NB4 (cell line): Measurements from ENCODE around the gene MYOF.
"Not testable (repeated sequence)": the region's sequence is repeated elsewhere in the genome, so short reads cannot be mapped to it uniquely, and the experiment has no call there.

Experiments
- DNase-seq: peaks from one replicate; pipeline ENCODE4 v3.0.0; 2010; ENCODE audit warnings: low read depth
- H3K4me3 ChIP-seq: one replicate; pipeline ENCODE4 v1.5.1; 2011; ENCODE audit warnings: mild to moderate bottlenecking, low read depth, low read length, moderate library complexity
- MYC ChIP-seq: IDR thresholded peaks from 2 replicates; pipeline ENCODE4 v1.6.1; 2011; ENCODE audit warnings: low read depth, low read length
- POLR2A ChIP-seq: IDR thresholded peaks from 2 replicates; pipeline ENCODE4 v1.6.1; 2011; ENCODE audit warnings: mild to moderate bottlenecking; ENCODE audit not compliant: insufficient read length; ENCODE audit errors: extremely low read depth
- TF ChIP-seq, protein P1 (sequence below): IDR thresholded peaks from one replicate; pipeline ENCODE4 v1.5.1; 2012; ENCODE audit warnings: low read depth, low read length
- TF ChIP-seq, protein P2 (sequence below): IDR thresholded peaks from 2 replicates; pipeline ENCODE4 v1.6.1; 2011; ENCODE audit warnings: low read depth, low read length

The MYOF gene

DNA sequence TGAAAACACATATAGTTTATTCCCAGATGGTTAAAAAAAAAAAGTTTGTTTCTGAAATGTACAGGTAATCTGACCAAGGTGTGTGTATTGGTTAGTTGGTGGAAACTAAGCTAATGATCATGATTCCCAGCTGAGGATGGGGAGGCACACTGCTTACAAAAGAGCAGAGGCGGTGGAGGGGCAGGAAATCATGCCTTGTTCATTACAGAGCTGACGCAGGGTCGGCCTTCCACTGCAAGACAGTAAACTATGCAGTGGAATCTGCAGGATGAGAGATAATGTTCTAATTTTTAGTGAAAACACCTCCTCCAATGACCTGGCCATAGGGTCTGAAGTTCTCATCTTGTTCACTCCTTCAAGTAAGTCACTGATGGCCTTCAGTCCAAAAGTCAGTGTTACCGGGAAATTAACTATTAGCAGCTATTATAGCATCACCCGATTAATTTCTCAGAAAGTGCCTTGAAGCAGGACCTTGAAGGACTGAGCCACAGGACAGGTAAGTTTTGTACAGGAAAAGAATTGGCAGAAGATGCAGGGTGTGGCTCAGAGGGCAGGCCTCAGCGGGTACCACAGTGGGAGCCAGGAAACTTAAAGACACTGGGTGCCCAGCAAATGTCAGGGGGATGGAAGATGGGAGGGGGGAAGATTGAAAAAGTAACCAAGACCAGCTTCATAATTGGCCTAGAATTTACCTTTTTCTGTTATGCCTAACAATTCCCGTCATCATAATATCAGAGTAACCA, 36.0 kb downstream of the MYOF start:
- no peak overlapping the region for H3K4me3 ChIP-seq
- TF ChIP-seq, protein P1, sequence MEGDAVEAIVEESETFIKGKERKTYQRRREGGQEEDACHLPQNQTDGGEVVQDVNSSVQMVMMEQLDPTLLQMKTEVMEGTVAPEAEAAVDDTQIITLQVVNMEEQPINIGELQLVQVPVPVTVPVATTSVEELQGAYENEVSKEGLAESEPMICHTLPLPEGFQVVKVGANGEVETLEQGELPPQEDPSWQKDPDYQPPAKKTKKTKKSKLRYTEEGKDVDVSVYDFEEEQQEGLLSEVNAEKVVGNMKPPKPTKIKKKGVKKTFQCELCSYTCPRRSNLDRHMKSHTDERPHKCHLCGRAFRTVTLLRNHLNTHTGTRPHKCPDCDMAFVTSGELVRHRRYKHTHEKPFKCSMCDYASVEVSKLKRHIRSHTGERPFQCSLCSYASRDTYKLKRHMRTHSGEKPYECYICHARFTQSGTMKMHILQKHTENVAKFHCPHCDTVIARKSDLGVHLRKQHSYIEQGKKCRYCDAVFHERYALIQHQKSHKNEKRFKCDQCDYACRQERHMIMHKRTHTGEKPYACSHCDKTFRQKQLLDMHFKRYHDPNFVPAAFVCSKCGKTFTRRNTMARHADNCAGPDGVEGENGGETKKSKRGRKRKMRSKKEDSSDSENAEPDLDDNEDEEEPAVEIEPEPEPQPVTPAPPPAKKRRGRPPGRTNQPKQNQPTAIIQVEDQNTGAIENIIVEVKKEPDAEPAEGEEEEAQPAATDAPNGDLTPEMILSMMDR, result no peak
- TF ChIP-seq POLR2A (no peak), MYC (no peak)
- TF ChIP-seq, protein P2, sequence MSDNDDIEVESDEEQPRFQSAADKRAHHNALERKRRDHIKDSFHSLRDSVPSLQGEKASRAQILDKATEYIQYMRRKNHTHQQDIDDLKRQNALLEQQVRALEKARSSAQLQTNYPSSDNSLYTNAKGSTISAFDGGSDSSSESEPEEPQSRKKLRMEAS, result no peak

DNA sequence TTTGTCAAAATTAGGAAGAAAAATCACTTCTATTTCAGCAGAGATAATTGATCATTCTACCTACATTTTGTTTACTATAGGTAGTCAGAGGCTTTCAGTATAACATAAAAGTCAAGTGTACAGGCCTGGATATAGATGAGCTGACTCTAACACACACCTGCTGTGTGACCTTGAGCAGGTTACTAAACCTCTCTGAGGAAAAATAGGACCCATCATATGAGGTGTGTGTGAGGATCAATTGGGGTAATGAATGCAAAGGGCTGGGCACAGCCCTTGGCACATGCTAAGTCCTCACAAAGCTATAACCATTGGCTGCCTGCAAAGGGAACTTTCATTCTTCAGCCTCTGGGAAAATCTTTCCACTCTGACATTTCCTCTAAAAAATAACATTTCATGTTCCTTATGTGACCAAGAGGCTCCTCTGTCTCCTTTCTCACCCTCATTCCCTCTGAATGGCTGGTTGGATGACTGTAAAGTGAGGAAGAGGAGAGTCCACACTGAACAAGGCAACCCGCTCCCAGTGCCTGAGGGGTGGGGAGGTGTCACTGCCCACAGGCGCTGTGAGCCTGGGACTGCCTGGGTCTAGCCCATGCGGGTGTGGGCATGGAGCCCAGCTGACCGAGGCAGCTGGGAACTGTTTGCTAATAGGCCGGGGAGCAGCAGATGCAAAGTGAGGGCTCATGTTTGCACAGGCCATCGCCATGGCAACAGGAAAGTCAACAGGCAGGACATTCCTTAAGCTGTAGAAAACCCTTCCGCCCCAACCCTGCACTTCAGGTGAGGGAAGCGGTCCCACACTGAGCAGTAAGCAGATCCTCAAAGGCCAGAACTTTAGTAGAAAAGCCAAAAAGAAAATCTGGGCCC, 36.8 kb downstream of the MYOF start:
- H3K4me3 ChIP-seq, result no peak overlapping the region
- no peak for DNase-seq
- TF ChIP-seq, protein P2, result no peak
- TF ChIP-seq, protein P1, result no peak
- TF ChIP-seq POLR2A, result no peak

More for the DNA sequence above, 36.0 kb downstream of the MYOF start:
- DNase-seq, result no peak

DNA sequence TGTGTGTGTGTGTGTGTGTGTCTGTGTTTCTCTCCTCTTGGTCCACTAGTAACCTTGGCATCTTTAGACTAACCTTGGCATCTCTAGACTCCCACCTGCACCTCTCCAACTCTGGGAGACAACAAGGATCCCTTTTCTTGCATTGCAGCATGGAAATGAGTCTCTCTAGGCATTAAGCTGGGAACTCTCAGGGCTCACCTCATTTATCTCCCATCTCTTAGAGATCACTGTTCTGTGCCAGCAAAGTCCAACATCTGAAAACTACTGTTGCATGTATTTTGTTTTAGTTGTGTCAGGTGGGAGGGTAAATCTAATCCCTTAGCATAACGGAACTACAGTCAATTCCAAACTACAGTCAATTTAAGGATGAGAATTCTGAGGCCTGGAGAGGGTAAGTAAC, 38.7 kb downstream of the MYOF start:
- TF ChIP-seq POLR2A, result no peak
- TF ChIP-seq, protein P1, result no peak
- TF ChIP-seq, protein P2, result no peak
- no peak for TF ChIP-seq MYC
- no peak overlapping the region for H3K4me3 ChIP-seq
- DNase-seq, result no peak

DNA sequence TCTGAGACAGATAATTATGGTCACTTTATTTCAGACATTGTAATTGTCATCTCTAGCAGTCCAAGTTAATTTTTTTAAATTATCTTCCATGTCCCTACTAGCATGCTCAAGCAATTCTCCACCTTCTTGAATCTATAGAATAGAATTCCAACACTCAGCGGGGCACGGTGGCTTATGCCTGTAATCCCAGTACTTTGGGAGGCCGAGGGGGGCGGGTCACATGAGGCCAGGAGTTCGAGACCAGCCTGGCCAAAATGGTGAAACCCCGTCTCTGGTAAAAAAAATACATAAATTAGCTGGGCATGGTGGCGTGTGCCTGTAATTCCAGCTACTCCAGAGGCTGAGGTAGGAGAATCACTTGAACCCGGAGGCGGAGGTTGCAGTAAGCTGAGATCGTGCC, 39.4 kb downstream of the MYOF start:
- DNase-seq, result not testable (repeated sequence)

DNA sequence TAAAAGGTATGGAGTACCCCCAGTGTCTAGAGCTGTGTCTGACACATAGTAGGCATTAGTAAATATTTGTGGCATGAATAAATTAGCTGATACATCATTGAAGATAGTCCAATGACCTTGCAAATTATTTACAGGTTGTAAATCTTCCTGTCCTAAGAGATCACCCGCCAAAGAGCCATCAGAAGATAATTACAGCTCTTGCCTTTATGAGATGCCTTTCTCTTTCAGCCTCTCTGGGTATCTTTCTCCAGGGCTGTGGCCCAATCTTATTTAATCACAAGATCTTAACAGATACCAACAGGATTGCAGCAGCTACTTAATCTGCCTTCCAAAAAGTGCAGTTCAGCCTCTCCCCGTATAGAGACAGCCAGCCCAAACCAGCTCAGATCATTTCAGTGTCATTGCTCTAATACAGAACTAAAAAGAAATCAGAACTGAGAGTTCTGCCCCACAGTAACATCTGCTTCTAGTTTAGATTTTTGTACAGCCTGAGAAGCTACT, 41.5 kb downstream of the MYOF start:
- TF ChIP-seq MYC (no peak), POLR2A (no peak)
- TF ChIP-seq, protein P2, result no peak
- TF ChIP-seq, protein P1, result no peak
- no peak for DNase-seq
- no peak overlapping the region for H3K4me3 ChIP-seq

More for the DNA sequence above, 39.4 kb downstream of the MYOF start:
- not testable (repeated sequence) for H3K4me3 ChIP-seq

DNA sequence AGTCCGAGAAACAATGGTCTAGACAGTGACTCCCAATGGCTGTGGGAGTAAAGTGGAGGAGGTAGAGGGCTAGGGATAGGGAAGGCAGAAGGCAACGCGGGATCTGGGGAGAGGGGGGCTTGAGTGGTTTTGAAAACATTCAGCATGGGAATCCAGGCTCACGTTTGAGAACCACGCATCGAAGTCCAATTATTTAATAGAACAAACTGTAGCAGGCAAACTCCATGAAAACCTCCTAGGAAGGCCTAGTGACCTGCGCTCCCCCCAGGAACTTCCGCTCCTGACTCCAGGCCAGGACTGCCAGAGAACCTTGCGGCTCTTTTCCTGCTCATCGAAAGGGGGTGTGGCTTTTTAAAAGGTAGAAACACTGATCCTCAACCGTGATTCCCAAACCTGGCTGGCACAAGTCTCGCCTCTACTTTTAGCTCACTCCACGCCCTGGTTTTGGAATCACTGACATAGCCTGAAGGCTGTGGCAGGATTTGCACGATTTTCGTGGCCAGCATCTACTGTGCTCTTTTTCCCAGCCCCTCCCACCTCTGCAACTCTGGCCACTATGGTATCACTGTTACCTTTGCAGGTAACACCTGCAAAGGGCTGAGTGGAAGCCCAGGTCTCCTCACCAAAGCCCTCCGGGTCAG, 43.4 kb downstream of the MYOF start:
- DNase-seq, result no peak
- TF ChIP-seq MYC (no peak), POLR2A (no peak)
- TF ChIP-seq, protein P1, result no peak
- TF ChIP-seq, protein P2, result no peak

More for the DNA sequence above, 43.4 kb downstream of the MYOF start:
- no peak overlapping the region for H3K4me3 ChIP-seq
